ENCODE data around the gene CDK15. TPM values are rescaled to one million over a fixed set of nuclear protein-coding genes. Genes with fewer than 3 reads are reported as not detected.
"Not testable (repeated sequence)": the region's sequence is repeated elsewhere in the genome, so short reads cannot be mapped to it uniquely, and the experiment has no call there.

Gene CDK15
- total RNA-seq, 1 experiment from 2014 or later = 4.8 TPM

DNA sequence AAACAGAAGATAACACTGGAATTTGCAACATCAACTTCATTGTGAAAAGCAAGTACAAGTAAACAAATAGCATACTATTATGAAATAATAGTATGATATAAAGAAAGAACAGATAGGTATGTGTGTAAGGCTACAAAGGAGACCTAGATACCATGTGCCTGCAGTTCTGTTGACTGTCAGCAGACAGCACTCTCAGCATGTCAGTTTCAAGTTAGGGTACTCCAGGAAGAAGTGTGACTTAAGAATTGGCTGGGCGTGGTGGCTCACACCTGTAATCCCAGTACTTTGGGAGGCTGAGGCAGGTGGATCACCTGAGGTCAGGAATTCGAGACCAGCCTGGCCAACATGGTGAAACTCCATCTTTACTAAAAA is 7.4 kb upstream of the CDK15 start:
- POLR2A ChIA-PET = not testable (repeated sequence)
- DNase-seq (ENCODE audit: low read depth, low spot score) = peak; percentile 27
- ATAC-seq = peak; percentile 44; the same call in 1 of the 2 replicates

GRCh38 chr2:201807452-201807999 is 1.2 kb downstream of the CDK15 start:
- peak; percentile 44; the same call in 1 of the 2 replicates for ATAC-seq
- no TSS peak for BruUV-seq (replicated peaks)
- no peak for DNase-seq (ENCODE audit: low read depth, low spot score)
- intact Hi-C loops (cut with micrococcal nuclease; ENCODE audit: unreplicated experiment) (no loop called here), in situ Hi-C loops (cut with HindIII; ENCODE audit: low pct_unique_long_range_greater_than_20kb, low sequenced_read_pairs) (no loop called here)
- Histone ChIP-seq H3K27ac (ENCODE audit: low read length) (peak overlapping the region; percentile 69), H3K4me1 (ENCODE audit: control insufficient read depth, insufficient read depth, low read length) (peaks cover 26% of the 10 kb centered on the region), H3K36me3 (ENCODE audit: control insufficient read depth, insufficient read depth, low read length) (no peaks in the 10 kb centered on the region), H3K27me3 (ENCODE audit: control insufficient read depth, insufficient read depth, low read length) (no peaks in the 10 kb centered on the region), H3K4me3 (ENCODE audit: low read depth in 2 of 2, low read length in 2 of 2) (peak overlapping the region in 1 of 2 experiments; percentile 1; a peak in 1 of 4 replicates), H3K9me3 (ENCODE audit: control insufficient read depth, insufficient read depth, low read depth, low read length) (no peaks in the 10 kb centered on the region)
- ChIA-PET CTCF (no interaction called here), POLR2A (no interaction called here)
- TF ChIP-seq TCF7L2 (IDR thresholded peaks at IDR 0.05; ENCODE audit: low read depth, low read length) (no peak), SIN3A (IDR thresholded peaks at IDR 0.05; ENCODE audit: borderline replicate concordance, insufficient read depth, low read depth, low read length) (no peak), POLR2AphosphoS5 (IDR thresholded peaks at IDR 0.05; ENCODE audit: low read depth, low read length) (no peak), REST (IDR thresholded peaks at IDR 0.05; ENCODE audit: insufficient read depth in 1 of 2, low read depth in 2 of 2, low read length in 1 of 2) (no peak)
- TF ChIP-seq, protein P1, sequence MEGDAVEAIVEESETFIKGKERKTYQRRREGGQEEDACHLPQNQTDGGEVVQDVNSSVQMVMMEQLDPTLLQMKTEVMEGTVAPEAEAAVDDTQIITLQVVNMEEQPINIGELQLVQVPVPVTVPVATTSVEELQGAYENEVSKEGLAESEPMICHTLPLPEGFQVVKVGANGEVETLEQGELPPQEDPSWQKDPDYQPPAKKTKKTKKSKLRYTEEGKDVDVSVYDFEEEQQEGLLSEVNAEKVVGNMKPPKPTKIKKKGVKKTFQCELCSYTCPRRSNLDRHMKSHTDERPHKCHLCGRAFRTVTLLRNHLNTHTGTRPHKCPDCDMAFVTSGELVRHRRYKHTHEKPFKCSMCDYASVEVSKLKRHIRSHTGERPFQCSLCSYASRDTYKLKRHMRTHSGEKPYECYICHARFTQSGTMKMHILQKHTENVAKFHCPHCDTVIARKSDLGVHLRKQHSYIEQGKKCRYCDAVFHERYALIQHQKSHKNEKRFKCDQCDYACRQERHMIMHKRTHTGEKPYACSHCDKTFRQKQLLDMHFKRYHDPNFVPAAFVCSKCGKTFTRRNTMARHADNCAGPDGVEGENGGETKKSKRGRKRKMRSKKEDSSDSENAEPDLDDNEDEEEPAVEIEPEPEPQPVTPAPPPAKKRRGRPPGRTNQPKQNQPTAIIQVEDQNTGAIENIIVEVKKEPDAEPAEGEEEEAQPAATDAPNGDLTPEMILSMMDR (IDR thresholded peaks at IDR 0.05) = no peak

More for the DNA sequence above, 7.4 kb upstream of the CDK15 start:
- BruUV-seq (replicated peaks); H3K27me3 ChIP-seq (ENCODE audit: control insufficient read depth, insufficient read depth, low read length); H3K9me3 ChIP-seq (ENCODE audit: control insufficient read depth, insufficient read depth, low read depth, low read length); H3K4me3 ChIP-seq (ENCODE audit: low read depth in 2 of 2, low read length in 2 of 2); H3K36me3 ChIP-seq (ENCODE audit: control insufficient read depth, insufficient read depth, low read length); in situ Hi-C loops (cut with HindIII; ENCODE audit: low pct_unique_long_range_greater_than_20kb, low sequenced_read_pairs): not testable (repeated sequence)
- peak overlapping the region; percentile 93 for H3K27ac ChIP-seq (ENCODE audit: low read length)
- TF ChIP-seq, protein P1 (IDR thresholded peaks at IDR 0.05) = peak; percentile 77
- peaks cover 29% of the 10 kb centered on the region for H3K4me1 ChIP-seq (ENCODE audit: control insufficient read depth, insufficient read depth, low read length)
- CTCF ChIA-PET = interaction anchor here (0.7 kb wide), 1 partner anchor 56 kb away, joined by 8 read pairs; no protein-coding TSS in a partner anchor
- intact Hi-C loops (cut with micrococcal nuclease; ENCODE audit: unreplicated experiment) = loop anchor here (10.0 kb wide), 1 partner anchor 236 kb away; the partner anchor contains the start of gene FZD7

All from Panc1 (cell line).